BE2C (cell line): ENCODE measurements around the gene AKAP3.

ENCODE experiments used
- DNase-seq: peaks from one replicate; pipeline ENCODE4 v3.0.0-alpha.2; 2020
- H3K27me3 ChIP-seq: fragments of 250-450 bp; sonication (Bioruptor Pico); 2 replicates; pipeline ENCODE4 v1.5.1; 2020; ENCODE audit warnings: mild to moderate bottlenecking
- H3K36me3 ChIP-seq: fragments of 250-450 bp; sonication (Bioruptor Pico); 2 replicates; pipeline ENCODE4 v1.5.1; 2020; ENCODE audit warnings: mild to moderate bottlenecking
- H3K4me1 ChIP-seq: fragments of 250-450 bp; sonication (Bioruptor Pico); 2 replicates; pipeline ENCODE4 v1.5.1; 2020
- H3K4me3 ChIP-seq: 2 replicates; pipeline ENCODE4 v1.5.1; 2011; ENCODE audit warnings: low read depth, low read length
- H3K9me3 ChIP-seq: fragments of 250-450 bp; sonication (Bioruptor Pico); 2 replicates; pipeline ENCODE4 v1.5.1; 2020
- TF ChIP-seq, protein P1 (sequence below): IDR thresholded peaks from 2 replicates; pipeline ENCODE4 v1.5.1; 2012; ENCODE audit warnings: mild to moderate bottlenecking, low read depth, low read length

The AKAP3 gene

DNA sequence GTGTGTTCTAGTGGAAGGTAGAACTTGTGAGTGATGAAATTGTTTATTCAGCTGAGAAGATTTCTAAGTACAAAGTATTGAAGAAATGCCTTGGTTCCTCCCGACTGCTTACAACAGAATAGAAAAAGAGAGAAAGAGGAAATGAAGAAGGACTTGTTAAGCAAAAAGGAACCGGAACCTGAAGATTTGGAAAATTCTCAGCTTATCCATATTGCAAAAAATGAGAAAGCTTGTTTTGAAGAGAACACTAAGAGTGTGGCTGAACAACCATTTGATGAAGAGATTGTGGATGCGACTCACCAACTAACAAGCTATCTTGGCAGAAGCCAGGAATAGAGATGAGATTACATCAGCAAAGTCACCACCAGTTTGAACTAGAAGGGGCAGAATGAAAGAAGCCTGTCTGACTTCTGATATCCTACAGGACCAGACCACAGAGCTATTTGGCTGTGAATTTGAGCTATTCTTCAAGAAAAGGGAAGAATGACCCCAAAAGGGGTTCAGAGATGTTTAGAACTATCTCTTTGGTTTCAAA lies 15.2 kb upstream of the AKAP3 start:
- H3K27me3 ChIP-seq = no peaks in the 10 kb centered on the region
- H3K36me3 ChIP-seq = peaks cover 88% of the 10 kb centered on the region
- DNase-seq = no peak
- TF ChIP-seq, protein P1, sequence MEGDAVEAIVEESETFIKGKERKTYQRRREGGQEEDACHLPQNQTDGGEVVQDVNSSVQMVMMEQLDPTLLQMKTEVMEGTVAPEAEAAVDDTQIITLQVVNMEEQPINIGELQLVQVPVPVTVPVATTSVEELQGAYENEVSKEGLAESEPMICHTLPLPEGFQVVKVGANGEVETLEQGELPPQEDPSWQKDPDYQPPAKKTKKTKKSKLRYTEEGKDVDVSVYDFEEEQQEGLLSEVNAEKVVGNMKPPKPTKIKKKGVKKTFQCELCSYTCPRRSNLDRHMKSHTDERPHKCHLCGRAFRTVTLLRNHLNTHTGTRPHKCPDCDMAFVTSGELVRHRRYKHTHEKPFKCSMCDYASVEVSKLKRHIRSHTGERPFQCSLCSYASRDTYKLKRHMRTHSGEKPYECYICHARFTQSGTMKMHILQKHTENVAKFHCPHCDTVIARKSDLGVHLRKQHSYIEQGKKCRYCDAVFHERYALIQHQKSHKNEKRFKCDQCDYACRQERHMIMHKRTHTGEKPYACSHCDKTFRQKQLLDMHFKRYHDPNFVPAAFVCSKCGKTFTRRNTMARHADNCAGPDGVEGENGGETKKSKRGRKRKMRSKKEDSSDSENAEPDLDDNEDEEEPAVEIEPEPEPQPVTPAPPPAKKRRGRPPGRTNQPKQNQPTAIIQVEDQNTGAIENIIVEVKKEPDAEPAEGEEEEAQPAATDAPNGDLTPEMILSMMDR = no peak
- no peaks in the 10 kb centered on the region for H3K4me1 ChIP-seq
- H3K4me3 ChIP-seq = no peak overlapping the region
- H3K9me3 ChIP-seq = no peaks in the 10 kb centered on the region

DNA sequence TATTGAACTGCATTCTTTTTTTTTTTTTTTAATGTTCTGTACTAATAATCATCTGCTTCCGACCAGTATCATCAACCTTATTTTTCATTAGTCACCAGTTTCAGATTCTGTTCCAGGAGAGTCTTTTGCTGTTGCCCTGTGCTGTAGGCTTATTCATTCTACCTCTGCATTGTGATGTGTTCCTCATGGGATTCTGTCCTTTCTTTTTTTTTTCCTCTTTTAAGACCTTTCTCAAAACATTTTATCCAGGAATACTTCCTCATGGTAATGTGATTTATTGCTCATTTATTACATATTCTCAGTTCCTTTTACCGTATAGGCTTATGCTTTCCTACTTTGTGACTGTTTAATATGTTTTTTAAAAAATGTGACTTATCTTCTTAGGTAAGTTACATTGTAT lies 4.8 kb upstream of the AKAP3 start:
- Histone ChIP-seq H3K36me3 (peaks cover 48% of the 10 kb centered on the region), H3K27me3 (no peaks in the 10 kb centered on the region), H3K4me1 (no peaks in the 10 kb centered on the region), H3K4me3 (no peak overlapping the region), H3K9me3 (no peaks in the 10 kb centered on the region)
- TF ChIP-seq, protein P1 = no peak
- DNase-seq = no peak

DNA sequence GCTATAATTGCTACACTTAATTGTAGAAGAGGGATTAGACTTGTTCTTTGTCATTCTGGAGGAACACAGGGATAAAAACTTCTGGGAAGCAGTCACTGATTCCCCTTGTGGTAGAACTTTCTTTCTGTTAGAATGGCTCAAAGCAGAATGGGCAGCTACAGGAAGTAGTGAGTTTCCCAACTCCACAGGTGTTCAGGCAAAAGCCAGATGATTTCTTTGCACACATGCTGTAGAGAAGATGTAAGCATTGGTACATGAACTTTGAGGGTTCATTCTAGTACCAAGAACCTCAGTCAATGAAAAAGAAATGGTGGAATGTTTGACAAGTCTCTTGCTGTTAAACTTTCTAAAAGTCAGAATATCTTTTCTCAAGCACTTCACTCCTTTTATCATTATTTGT lies 4.4 kb upstream of the AKAP3 start:
- Histone ChIP-seq H3K4me3 (no peak overlapping the region), H3K27me3 (no peaks in the 10 kb centered on the region), H3K36me3 (peaks cover 43% of the 10 kb centered on the region), H3K9me3 (no peaks in the 10 kb centered on the region), H3K4me1 (no peaks in the 10 kb centered on the region; the same call in 1 of the 2 replicates)
- DNase-seq = no peak
- TF ChIP-seq, protein P1 = 0 out of 2 replicates have a peak, but pooled peaks have one; percentile 8

DNA sequence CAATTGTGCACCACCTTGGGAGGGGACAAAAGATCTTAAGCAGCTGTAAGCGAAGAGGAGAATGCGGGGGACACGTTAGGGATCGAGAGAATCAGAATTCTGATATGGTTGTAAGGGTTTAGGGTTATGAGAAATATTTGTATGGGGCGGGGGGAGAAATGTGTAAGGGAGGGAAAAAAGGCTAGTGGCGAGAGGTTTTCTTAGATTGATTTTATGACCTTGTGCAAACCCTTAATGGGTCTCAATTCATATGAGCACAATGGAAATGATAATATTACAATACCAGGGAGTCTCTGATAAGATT lies 459 bp upstream of the AKAP3 start:
- no peak for DNase-seq

DNA sequence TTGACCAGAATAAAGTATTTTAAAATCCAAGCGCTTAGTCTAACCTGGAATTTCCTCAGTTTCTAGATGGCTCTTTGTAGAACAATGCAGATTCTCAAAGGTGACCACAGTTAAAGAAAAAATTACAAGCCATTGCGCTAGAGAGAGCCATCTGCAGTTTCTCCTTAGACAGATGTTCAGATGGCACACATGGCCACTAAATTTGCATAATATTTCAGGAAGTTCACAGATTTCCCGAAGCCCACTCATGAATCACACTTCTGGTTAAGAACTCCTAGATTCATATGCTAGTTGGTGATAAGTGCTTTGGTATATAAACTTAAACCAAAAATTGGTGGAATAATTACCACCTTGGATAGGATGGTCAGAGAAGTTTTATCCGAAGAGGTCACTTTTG lies 749 bp downstream of the AKAP3 start:
- H3K27me3 ChIP-seq = peaks cover 29% of the 10 kb centered on the region
- DNase-seq = no peak
- no peaks in the 10 kb centered on the region; the same call in 1 of the 2 replicates for H3K36me3 ChIP-seq
- peak overlapping the region; percentile 98 for H3K4me3 ChIP-seq
- TF ChIP-seq, protein P1 = no peak
- no peaks in the 10 kb centered on the region; the same call in 1 of the 2 replicates for H3K4me1 ChIP-seq
- no peaks in the 10 kb centered on the region for H3K9me3 ChIP-seq

More for the DNA sequence above, 459 bp upstream of the AKAP3 start:
- Histone ChIP-seq H3K36me3 (peaks cover 6% of the 10 kb centered on the region), H3K27me3 (peaks cover 21% of the 10 kb centered on the region), H3K4me3 (peak overlapping the region; percentile 98), H3K4me1 (no peaks in the 10 kb centered on the region; the same call in 1 of the 2 replicates), H3K9me3 (no peaks in the 10 kb centered on the region)
- TF ChIP-seq, protein P1 = no peak

DNA sequence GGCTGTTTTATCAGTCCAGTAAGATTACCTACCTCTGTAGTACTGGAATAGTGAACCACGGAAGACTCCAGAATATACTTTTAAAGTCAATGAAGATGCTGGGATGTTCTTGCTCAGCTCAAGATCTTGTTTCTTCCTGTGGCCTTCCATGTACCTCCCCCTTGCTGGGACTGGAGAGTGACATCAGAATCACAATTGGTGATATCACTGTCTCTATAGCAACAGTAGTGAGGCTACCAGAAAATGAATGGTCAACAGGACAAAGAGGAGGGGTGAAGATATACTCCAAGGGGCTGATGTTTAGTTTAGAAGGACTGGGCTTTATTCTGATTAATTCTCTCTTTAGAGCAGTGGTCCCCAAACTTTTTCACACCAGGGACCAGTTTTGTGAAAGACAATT lies 3.8 kb downstream of the AKAP3 start:
- Histone ChIP-seq H3K4me1 (no peaks in the 10 kb centered on the region; the same call in 1 of the 2 replicates), H3K36me3 (no peaks in the 10 kb centered on the region), H3K27me3 (peaks cover 38% of the 10 kb centered on the region), H3K9me3 (no peaks in the 10 kb centered on the region), H3K4me3 (no peak overlapping the region)
- DNase-seq = no peak
- TF ChIP-seq, protein P1 = no peak
